Activated CD8-positive, alpha-beta T cell treated with anti-CD3 and anti-CD28 coated beads for 36 hours (primary cell): Measurements from ENCODE around the gene SUV39H2. TPM values are rescaled to one million over a fixed set of nuclear protein-coding genes. Genes with fewer than 3 reads are reported as not detected.
"Not testable (repeated sequence)": the region's sequence is repeated elsewhere in the genome, so short reads cannot be mapped to it uniquely, and the experiment has no call there.

Experiments
- ATAC-seq: fragments of 200-7000 bp; cut with Tn5 transposase; one replicate; pipeline ENCODE4 v1.10.0; 2021; ENCODE audit warnings: mild to moderate bottlenecking, moderate library complexity
- CTCF ChIA-PET: fragments of 350-600 bp; sonication (Branson Sonifier 250); formaldehyde crosslinking; loops from one replicate; lab custom pipeline; 2021; ENCODE audit warnings: antibody characterized with exemption; lab: Charles Lee
- POLR2A ChIA-PET: fragments of 350-600 bp; sonication (Branson Sonifier 250); formaldehyde crosslinking; loops from one replicate; lab custom pipeline; 2021; ENCODE audit warnings: antibody characterized with exemption; lab: Charles Lee
- DNase-seq: peaks from one replicate; pipeline ENCODE4 v3.0.0-alpha.2; 2020
- H3K27ac Mint-ChIP-seq: one replicate; pipeline ENCODE4 v1.8.0; 2021; ENCODE audit warnings: mild to moderate bottlenecking, mixed read lengths
- H3K27me3 Mint-ChIP-seq: one replicate; pipeline ENCODE4 v1.8.0; 2021; ENCODE audit warnings: mixed read lengths
- H3K36me3 Mint-ChIP-seq: one replicate; pipeline ENCODE4 v1.8.0; 2021; ENCODE audit warnings: low read depth, mixed read lengths
- H3K4me1 Mint-ChIP-seq: one replicate; pipeline ENCODE4 v1.8.0; 2021; ENCODE audit warnings: low read depth, mixed read lengths
- H3K4me3 Mint-ChIP-seq: one replicate; pipeline ENCODE4 v1.8.0; 2021; ENCODE audit warnings: mild to moderate bottlenecking, moderate library complexity, mixed read lengths
- H3K9me3 Mint-ChIP-seq: one replicate; pipeline ENCODE4 v1.8.0; 2021; ENCODE audit warnings: mixed read lengths
- CTCF ChIP-seq: fragments of 200-600 bp; IDR thresholded peaks from one replicate; pipeline ENCODE4 v1.8.0; 2022; ENCODE audit warnings: antibody characterized with exemption, mild to moderate bottlenecking
- intact Hi-C: fragments of 100-400 bp; cut with micrococcal nuclease; formaldehyde crosslinking; loops from one replicate; pipeline ENCODE4 v1.10.0; 2022
- total RNA-seq, 2 experiments: library from RNA; stranded (reverse); gene quantifications; one replicate each; pipeline ENCODE4 v1.2.3, GENCODE V29; 2021

The SUV39H2 gene
- total RNA-seq, 2 experiments from 2014 or later = 40.9 to 45.8 TPM

GRCh38 chr10:14859043-14859442 is 19.6 kb upstream of the SUV39H2 start:
- Mint-ChIP-seq H3K4me1 (no peaks in the 10 kb centered on the region), H3K36me3 (peaks cover 35% of the 10 kb centered on the region), H3K27me3 (no peaks in the 10 kb centered on the region), H3K27ac (no peak overlapping the region), H3K9me3 (no peaks in the 10 kb centered on the region), H3K4me3 (no peak overlapping the region)
- ATAC-seq (no peak), DNase-seq (no peak)
- intact Hi-C loops = no loop called here
- ChIA-PET CTCF (interaction anchor here (1.1 to 1.2 kb wide), 2 partner anchors 12 to 19 kb away, joined by 3 to 4 read pairs; no protein-coding TSS in a partner anchor), POLR2A (interaction anchor here (3.0 kb wide), 1 partner anchor 16 kb away, joined by 14 read pairs; no protein-coding TSS in a partner anchor)
- no peak for TF ChIP-seq CTCF

- Mint-ChIP-seq H3K4me1 (no peaks in the 10 kb centered on the region), H3K36me3 (peaks cover 37% of the 10 kb centered on the region), H3K27ac (no peak overlapping the region), H3K9me3 (no peaks in the 10 kb centered on the region), H3K27me3 (no peaks in the 10 kb centered on the region), H3K4me3 (no peak overlapping the region)
- ChIA-PET POLR2A (interaction anchor here (3.0 kb wide), 1 partner anchor 17 kb away, joined by 14 read pairs; no protein-coding TSS in a partner anchor), CTCF (interaction anchor here (1.1 to 1.2 kb wide), 2 partner anchors 12 to 18 kb away, joined by 3 to 4 read pairs; no protein-coding TSS in a partner anchor)
- no peak for TF ChIP-seq CTCF
- intact Hi-C loops = no loop called here
- no peak for ATAC-seq
- no peak for DNase-seq
Measured at GRCh38 chr10:14859775-14860174, 18.9 kb upstream of the SUV39H2 start.

- ATAC-seq = no peak
- no peak for DNase-seq
- Mint-ChIP-seq H3K27me3 (no peaks in the 10 kb centered on the region), H3K9me3 (no peaks in the 10 kb centered on the region), H3K4me1 (no peaks in the 10 kb centered on the region), H3K27ac (no peak overlapping the region), H3K4me3 (no peak overlapping the region), H3K36me3 (peaks cover 34% of the 10 kb centered on the region)
- intact Hi-C loops = no loop called here
- ChIA-PET CTCF (no interaction called here), POLR2A (interaction anchor here (1.0 to 3.0 kb wide), 2 partner anchors 8 to 18 kb away, joined by 3 to 14 read pairs; no protein-coding TSS in a partner anchor)
- TF ChIP-seq CTCF = no peak
Measured at GRCh38 chr10:14860791-14861190, 17.9 kb upstream of the SUV39H2 start.

GRCh38 chr10:14864466-14864865 is 14.2 kb upstream of the SUV39H2 start:
- H3K4me3 Mint-ChIP-seq, POLR2A ChIA-PET, ATAC-seq, H3K27ac Mint-ChIP-seq, H3K9me3 Mint-ChIP-seq, DNase-seq, H3K4me1 Mint-ChIP-seq, intact Hi-C loops, CTCF ChIA-PET, H3K27me3 Mint-ChIP-seq: not testable (repeated sequence)
- H3K36me3 Mint-ChIP-seq = peaks cover 38% of the 10 kb centered on the region

GRCh38 chr10:14864871-14865270 is 13.8 kb upstream of the SUV39H2 start:
- H3K27me3 Mint-ChIP-seq, H3K4me3 Mint-ChIP-seq, POLR2A ChIA-PET, CTCF ChIA-PET, intact Hi-C loops, ATAC-seq, H3K9me3 Mint-ChIP-seq, H3K4me1 Mint-ChIP-seq, DNase-seq, H3K27ac Mint-ChIP-seq: not testable (repeated sequence)
- peaks cover 41% of the 10 kb centered on the region for H3K36me3 Mint-ChIP-seq

GRCh38 chr10:14873090-14873760 is 5.4 kb upstream of the SUV39H2 start:
- Mint-ChIP-seq H3K9me3 (no peaks in the 10 kb centered on the region), H3K36me3 (peaks cover 18% of the 10 kb centered on the region), H3K27me3 (no peaks in the 10 kb centered on the region), H3K4me1 (peaks cover 24% of the 10 kb centered on the region), H3K27ac (no peak overlapping the region), H3K4me3 (no peak overlapping the region)
- ChIA-PET POLR2A (interaction anchor here (1.8 kb wide), 1 partner anchor 26 kb away, joined by 3 read pairs; no protein-coding TSS in a partner anchor), CTCF (interaction anchor here (0.8 to 1.2 kb wide), 4 partner anchors 10 to 99 kb away, joined by 3 read pairs; no protein-coding TSS in a partner anchor)
- TF ChIP-seq CTCF = no peak
- intact Hi-C loops = no loop called here
- DNase-seq (no peak), ATAC-seq (no peak)
